ENCODE data around the gene SLC7A1. TPM values are rescaled to one million over a fixed set of nuclear protein-coding genes. Genes with fewer than 3 reads are reported as not detected.

SLC7A1 gene
- polyA plus RNA-seq, 2 of the 4 experiments (the other 2 are of a cell fraction): 19.9 to 24.8 TPM

DNA sequence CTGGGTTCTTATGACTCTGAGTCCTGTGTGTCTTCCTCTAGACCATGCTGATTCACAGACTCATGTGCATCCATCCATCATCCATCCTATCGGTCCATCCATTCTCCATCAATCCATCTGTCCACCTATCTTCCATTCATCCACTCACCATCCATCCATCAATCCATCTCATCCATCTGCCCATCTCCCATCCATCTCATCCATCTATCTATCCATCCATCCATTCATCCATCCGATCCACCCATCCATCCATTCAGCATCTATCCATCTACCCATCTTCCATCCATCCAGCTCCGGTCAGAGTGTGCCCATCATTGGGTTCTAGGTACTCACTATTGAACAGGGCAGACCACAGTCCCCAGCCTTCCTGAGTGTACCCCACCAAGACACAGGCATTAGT is 75.6 kb downstream of the SLC7A1 start:
- ATAC-seq (no peak), DNase-seq (ENCODE audit: low read depth in 1 of 2, low spot score in 1 of 2) (no peak), FAIRE-seq (no peak)
- POLR2A ChIA-PET: no interaction called here
- Histone ChIP-seq H3K4me3 (no peak overlapping the region), H3K4me2 (no peak overlapping the region), H3K9me3 (no peaks in the 10 kb centered on the region), H3K4me1 (no peaks in the 10 kb centered on the region), H3K27ac (no peak overlapping the region)
- TF ChIP-seq TFCP2L1 (CRISPR knock-in tag; IDR thresholded peaks at IDR 0.05): no peak
- no peak for TF ChIP-seq FOSL2 (IDR thresholded peaks at IDR 0.05)
- no peak for TF ChIP-seq FOSL2 (CRISPR knock-in tag; IDR thresholded peaks at IDR 0.05)
- TF ChIP-seq ZNF302 (CRISPR knock-in tag; IDR thresholded peaks at IDR 0.05): no peak
- no peak for TF ChIP-seq E2F6 (IDR thresholded peaks at IDR 0.05; ENCODE audit: borderline replicate concordance, low read depth)
- TF ChIP-seq, protein P1, sequence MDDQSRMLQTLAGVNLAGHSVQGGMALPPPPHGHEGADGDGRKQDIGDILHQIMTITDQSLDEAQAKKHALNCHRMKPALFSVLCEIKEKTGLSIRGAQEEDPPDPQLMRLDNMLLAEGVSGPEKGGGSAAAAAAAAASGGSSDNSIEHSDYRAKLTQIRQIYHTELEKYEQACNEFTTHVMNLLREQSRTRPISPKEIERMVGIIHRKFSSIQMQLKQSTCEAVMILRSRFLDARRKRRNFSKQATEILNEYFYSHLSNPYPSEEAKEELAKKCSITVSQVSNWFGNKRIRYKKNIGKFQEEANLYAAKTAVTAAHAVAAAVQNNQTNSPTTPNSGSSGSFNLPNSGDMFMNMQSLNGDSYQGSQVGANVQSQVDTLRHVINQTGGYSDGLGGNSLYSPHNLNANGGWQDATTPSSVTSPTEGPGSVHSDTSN (IDR thresholded peaks at IDR 0.05): no peak
- TF ChIP-seq HEYL (CRISPR knock-in tag; IDR thresholded peaks at IDR 0.05): no peak
- no peak for TF ChIP-seq ELK1 (IDR thresholded peaks at IDR 0.05; ENCODE audit: low read depth, low read length)
- no peak for TF ChIP-seq KDM5A (IDR thresholded peaks at IDR 0.05)
- no peak for TF ChIP-seq POLR2AphosphoS2 (conservative IDR thresholded peaks at IDR 0.05; ENCODE audit: low read length)
- no peak for TF ChIP-seq POLR2A (IDR thresholded peaks at IDR 0.05; ENCODE audit: low read length)
- no peak for TF ChIP-seq JUNB (IDR thresholded peaks at IDR 0.05)
- no peak for TF ChIP-seq ZC3H11A (IDR thresholded peaks at IDR 0.05)
- no peak for TF ChIP-seq RCOR1 (IDR thresholded peaks at IDR 0.05; ENCODE audit: low read depth, low read length)
- 93% methylated on average over 3 of the region's 3 CpGs for WGBS (ENCODE audit: missing lambda C conversion rate)
- CTCF ChIA-PET: interaction anchor here (1.0 to 1.2 kb wide), 2 partner anchors 11 to 595 kb away, joined by 3 read pairs; no protein-coding TSS in a partner anchor

GRCh38 chr13:29516880-29517279 is 78.6 kb downstream of the SLC7A1 start:
- no peak overlapping the region for H3K27ac ChIP-seq
- TF ChIP-seq EHMT2 (IDR thresholded peaks at IDR 0.05; ENCODE audit: low read depth): no peak
- no peak for TF ChIP-seq HOXB13 (CRISPR knock-in tag; IDR thresholded peaks at IDR 0.05; ENCODE audit: low read depth)
- H3K4me1 ChIP-seq: no peaks in the 10 kb centered on the region
- ATAC-seq: no peak
- no peaks in the 10 kb centered on the region for H3K9me3 ChIP-seq
- 90% methylated on average over 6 of the region's 12 CpGs for WGBS (ENCODE audit: missing lambda C conversion rate)
- POLR2A ChIA-PET: no interaction called here
- no peak for DNase-seq (ENCODE audit: low read depth in 1 of 2, low spot score in 1 of 2)
- CTCF ChIA-PET: interaction anchor here (1.2 to 2.7 kb wide), 2 partner anchors 9 to 616 kb away, joined by 3 to 20 read pairs; no protein-coding TSS in a partner anchor
- FAIRE-seq: no peak
- H3K4me3 ChIP-seq: no peak overlapping the region
- no peak overlapping the region for H3K4me2 ChIP-seq

- Histone ChIP-seq H3K4me2 (no peak overlapping the region), H3K27ac (no peak overlapping the region), H3K4me3 (no peak overlapping the region), H3K4me1 (no peaks in the 10 kb centered on the region), H3K9me3 (no peaks in the 10 kb centered on the region)
- ChIA-PET POLR2A (no interaction called here), CTCF (no interaction called here)
- TF ChIP-seq ZC3H11A (IDR thresholded peaks at IDR 0.05): no peak
- TF ChIP-seq, protein P2, sequence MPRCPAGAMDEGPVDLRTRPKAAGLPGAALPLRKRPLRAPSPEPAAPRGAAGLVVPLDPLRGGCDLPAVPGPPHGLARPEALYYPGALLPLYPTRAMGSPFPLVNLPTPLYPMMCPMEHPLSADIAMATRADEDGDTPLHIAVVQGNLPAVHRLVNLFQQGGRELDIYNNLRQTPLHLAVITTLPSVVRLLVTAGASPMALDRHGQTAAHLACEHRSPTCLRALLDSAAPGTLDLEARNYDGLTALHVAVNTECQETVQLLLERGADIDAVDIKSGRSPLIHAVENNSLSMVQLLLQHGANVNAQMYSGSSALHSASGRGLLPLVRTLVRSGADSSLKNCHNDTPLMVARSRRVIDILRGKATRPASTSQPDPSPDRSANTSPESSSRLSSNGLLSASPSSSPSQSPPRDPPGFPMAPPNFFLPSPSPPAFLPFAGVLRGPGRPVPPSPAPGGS (IDR thresholded peaks at IDR 0.05): no peak
- no peak for TF ChIP-seq BHLHE40 (IDR thresholded peaks at IDR 0.05; ENCODE audit: low read depth, low read length)
- no peak for TF ChIP-seq HDAC2 (IDR thresholded peaks at IDR 0.05)
- TF ChIP-seq, protein P3, sequence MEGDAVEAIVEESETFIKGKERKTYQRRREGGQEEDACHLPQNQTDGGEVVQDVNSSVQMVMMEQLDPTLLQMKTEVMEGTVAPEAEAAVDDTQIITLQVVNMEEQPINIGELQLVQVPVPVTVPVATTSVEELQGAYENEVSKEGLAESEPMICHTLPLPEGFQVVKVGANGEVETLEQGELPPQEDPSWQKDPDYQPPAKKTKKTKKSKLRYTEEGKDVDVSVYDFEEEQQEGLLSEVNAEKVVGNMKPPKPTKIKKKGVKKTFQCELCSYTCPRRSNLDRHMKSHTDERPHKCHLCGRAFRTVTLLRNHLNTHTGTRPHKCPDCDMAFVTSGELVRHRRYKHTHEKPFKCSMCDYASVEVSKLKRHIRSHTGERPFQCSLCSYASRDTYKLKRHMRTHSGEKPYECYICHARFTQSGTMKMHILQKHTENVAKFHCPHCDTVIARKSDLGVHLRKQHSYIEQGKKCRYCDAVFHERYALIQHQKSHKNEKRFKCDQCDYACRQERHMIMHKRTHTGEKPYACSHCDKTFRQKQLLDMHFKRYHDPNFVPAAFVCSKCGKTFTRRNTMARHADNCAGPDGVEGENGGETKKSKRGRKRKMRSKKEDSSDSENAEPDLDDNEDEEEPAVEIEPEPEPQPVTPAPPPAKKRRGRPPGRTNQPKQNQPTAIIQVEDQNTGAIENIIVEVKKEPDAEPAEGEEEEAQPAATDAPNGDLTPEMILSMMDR (IDR thresholded peaks at IDR 0.05): no peak
- TF ChIP-seq RARB (CRISPR knock-in tag; IDR thresholded peaks at IDR 0.05): no peak
- no peak for TF ChIP-seq MAFK (IDR thresholded peaks at IDR 0.05; ENCODE audit: partially characterized antibody)
- TF ChIP-seq, protein P4, sequence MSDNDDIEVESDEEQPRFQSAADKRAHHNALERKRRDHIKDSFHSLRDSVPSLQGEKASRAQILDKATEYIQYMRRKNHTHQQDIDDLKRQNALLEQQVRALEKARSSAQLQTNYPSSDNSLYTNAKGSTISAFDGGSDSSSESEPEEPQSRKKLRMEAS (IDR thresholded peaks at IDR 0.05): no peak
- no peak for TF ChIP-seq ZNF302 (CRISPR knock-in tag; IDR thresholded peaks at IDR 0.05)
- no peak for TF ChIP-seq SMC3 (IDR thresholded peaks at IDR 0.05)
- TF ChIP-seq RNF2 (IDR thresholded peaks at IDR 0.05; ENCODE audit: borderline replicate concordance, low read depth): no peak
- no peak for TF ChIP-seq POLR2A (IDR thresholded peaks at IDR 0.05; ENCODE audit: low read length)
- 91% methylated on average over 11 of the region's 11 CpGs for WGBS (ENCODE audit: missing lambda C conversion rate)
- no peak for ATAC-seq
- FAIRE-seq: no peak
- no peak for DNase-seq (ENCODE audit: low read depth in 1 of 2, low spot score in 1 of 2)
Observed at GRCh38 chr13:29516012-29516411, 79.5 kb downstream of the SLC7A1 start.

Data from A549 (cell line).